Gastroesophageal sphincter (tissue), 4 donors: Measurements from ENCODE around the gene DDT. TPM values are rescaled to one million over a fixed set of nuclear protein-coding genes. Genes with fewer than 3 reads are reported as not detected.
"Not testable (repeated sequence)": the region's sequence is repeated elsewhere in the genome, so short reads cannot be mapped to it uniquely, and the experiment has no call there.

Experiments
- ATAC-seq: fragments of 150-250 bp; one replicate; pipeline ENCODE4 v1.9.1; 2016; ENCODE audit warnings: mild to moderate bottlenecking, moderate library complexity
- H3K27ac ChIP-seq, 4 donors: fragments of 200-600 bp; sonication (generic) in 3 of 4; 1 replicate in 3 of 4; 2 replicates in 1 of 4; pipeline ENCODE4 v1.5.1; 2016 to 2019
- H3K27me3 ChIP-seq: fragments of 200-600 bp; sonication (generic); one replicate; pipeline ENCODE4 v1.5.1; 2019
- H3K36me3 ChIP-seq, 2 donors: fragments of 200-600 bp; sonication (generic); one replicate each; pipeline ENCODE4 v1.5.1; 2019; ENCODE audit warnings: control low read depth in 1 of 2
- H3K4me1 ChIP-seq, 3 donors: fragments of 200-600 bp; sonication (generic); 1 replicate in 2 of 3; 2 replicates in 1 of 3; pipeline ENCODE4 v1.5.1; 2016 to 2019; ENCODE audit warnings: control low read depth in 2 of 3
- H3K4me3 ChIP-seq, 2 donors: fragments of 200-600 bp; sonication (generic); one replicate each; pipeline ENCODE4 v1.5.1; 2019; ENCODE audit warnings: mild to moderate bottlenecking in 1 of 2, moderate library complexity in 1 of 2
- H3K9me3 ChIP-seq, 3 donors: fragments of 200-600 bp; sonication (generic); one replicate each; pipeline ENCODE4 v1.5.1; 2017 to 2019; ENCODE audit warnings: control low read depth in 2 of 3
- EP300 ChIP-seq: sonication (generic); formaldehyde crosslinking; IDR thresholded peaks from one replicate; pipeline ENCODE4 v1.6.1; 2017; ENCODE audit warnings: antibody characterized with exemption, mild to moderate bottlenecking
- POLR2A ChIP-seq, 2 donors: fragments of 450-650 bp; IDR thresholded peaks; one replicate each; pipeline ENCODE4 v1.6.1; 2017; ENCODE audit warnings: antibody characterized with exemption in 2 of 2, mild to moderate bottlenecking in 2 of 2, moderate library complexity in 1 of 2
- POLR2AphosphoS5 ChIP-seq: sonication (generic); formaldehyde crosslinking; IDR thresholded peaks from one replicate; pipeline ENCODE4 v1.6.1; 2017; ENCODE audit warnings: antibody characterized with exemption
- WGBS, 2 donors: methylation state at CpG; one replicate each; pipeline ENCODE4 v1.1.5; 2018; ENCODE audit warnings: low coverage in 1 of 2; 5-methylcytosine and 5-hydroxymethylcytosine counted together
- total RNA-seq, 4 donors: library from RNA; depleted of rRNA; stranded (reverse); fragments of >200 nt; gene quantifications; one replicate each; pipeline ENCODE4 v1.1.0, GENCODE V29; 2016
- TF ChIP-seq, protein P1 (sequence below), 4 experiments: fragments of 200-600 bp in 2 of 4; fragments of 450-650 bp in 2 of 4; sonication (generic) in 1 of 4; IDR thresholded peaks; one replicate each; pipeline ENCODE4 v1.5.1; 2017 to 2019; ENCODE audit warnings: antibody characterized with exemption in 4 of 4, mild to moderate bottlenecking in 2 of 4, moderate library complexity in 2 of 4

Gene DDT
- total RNA-seq, 4 donors from 2014 or later: 100 to 136 (median 123) TPM

DNA sequence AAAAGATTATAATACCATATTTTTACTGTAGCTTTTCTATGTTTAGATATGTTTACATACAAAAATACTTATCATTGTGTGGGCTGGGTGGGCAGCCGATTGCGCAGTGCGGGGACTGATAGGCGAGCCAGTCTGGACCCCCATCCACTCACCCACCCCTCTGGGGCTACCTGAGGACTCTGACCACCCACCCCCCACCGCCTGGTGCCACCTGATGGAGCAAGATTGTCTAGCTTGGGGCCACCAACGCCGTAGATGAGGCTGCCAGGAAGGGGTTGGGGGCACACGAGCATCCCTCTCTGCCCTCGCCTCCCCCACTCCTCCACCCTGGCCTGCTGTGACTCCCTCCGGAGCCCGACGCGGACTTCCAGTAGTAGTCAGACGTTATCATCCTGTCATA lies 47.7 kb downstream of the DDT start:
- H3K4me1 ChIP-seq: no peaks in the 10 kb centered on the region
- 75 to 82% methylated on average over 9 to 10 of the region's 14 CpGs for WGBS, 2 donors
- no peaks in the 10 kb centered on the region for H3K27me3 ChIP-seq
- H3K36me3 ChIP-seq: peaks cover 0 to 42% of the 10 kb centered on the region in 2 donors
- TF ChIP-seq POLR2A (IDR thresholded peaks at IDR 0.05): no peak
- TF ChIP-seq POLR2AphosphoS5: no peak
- no peak for TF ChIP-seq EP300
- TF ChIP-seq, protein P1, sequence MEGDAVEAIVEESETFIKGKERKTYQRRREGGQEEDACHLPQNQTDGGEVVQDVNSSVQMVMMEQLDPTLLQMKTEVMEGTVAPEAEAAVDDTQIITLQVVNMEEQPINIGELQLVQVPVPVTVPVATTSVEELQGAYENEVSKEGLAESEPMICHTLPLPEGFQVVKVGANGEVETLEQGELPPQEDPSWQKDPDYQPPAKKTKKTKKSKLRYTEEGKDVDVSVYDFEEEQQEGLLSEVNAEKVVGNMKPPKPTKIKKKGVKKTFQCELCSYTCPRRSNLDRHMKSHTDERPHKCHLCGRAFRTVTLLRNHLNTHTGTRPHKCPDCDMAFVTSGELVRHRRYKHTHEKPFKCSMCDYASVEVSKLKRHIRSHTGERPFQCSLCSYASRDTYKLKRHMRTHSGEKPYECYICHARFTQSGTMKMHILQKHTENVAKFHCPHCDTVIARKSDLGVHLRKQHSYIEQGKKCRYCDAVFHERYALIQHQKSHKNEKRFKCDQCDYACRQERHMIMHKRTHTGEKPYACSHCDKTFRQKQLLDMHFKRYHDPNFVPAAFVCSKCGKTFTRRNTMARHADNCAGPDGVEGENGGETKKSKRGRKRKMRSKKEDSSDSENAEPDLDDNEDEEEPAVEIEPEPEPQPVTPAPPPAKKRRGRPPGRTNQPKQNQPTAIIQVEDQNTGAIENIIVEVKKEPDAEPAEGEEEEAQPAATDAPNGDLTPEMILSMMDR (IDR thresholded peaks at IDR 0.05): no peak
- H3K9me3 ChIP-seq: peaks cover 0 to 14% (median 0%) of the 10 kb centered on the region in 3 donors
- no peak overlapping the region for H3K27ac ChIP-seq
- no peak overlapping the region for H3K4me3 ChIP-seq
- no peak for ATAC-seq

DNA sequence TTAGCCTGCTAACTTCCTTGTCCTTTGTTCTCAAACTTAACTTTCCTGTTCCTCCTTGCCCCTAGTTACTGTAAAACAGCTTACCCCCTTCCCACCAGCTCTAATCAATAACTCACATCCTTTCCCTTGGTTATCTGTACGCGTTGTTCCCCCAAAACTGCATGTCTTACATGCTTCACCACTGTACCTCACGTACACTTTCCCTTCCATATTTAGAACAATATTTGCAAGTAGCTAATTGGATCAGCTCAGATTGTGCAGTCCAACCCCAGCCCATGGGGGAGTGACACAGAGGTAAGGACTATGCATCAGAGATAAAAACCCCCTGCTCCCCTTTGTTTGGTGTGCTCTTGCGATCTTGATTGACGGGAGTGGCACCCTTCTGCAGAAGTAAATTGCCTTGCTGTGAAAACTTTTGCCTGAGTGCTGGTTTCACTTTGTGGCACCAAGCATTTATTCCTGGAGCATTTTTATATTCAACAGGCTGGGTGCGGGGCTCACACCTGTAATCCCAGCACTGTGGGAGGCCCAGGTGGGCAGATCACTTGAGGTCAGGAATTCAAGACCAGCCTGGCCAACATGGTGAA lies 49.1 kb downstream of the DDT start:
- TF ChIP-seq EP300: no peak
- TF ChIP-seq POLR2AphosphoS5: no peak
- no peak for TF ChIP-seq POLR2A (IDR thresholded peaks at IDR 0.05)
- TF ChIP-seq, protein P1 (IDR thresholded peaks at IDR 0.05): no peak
- H3K4me1 ChIP-seq: peaks cover 0 to 2% (median 0%) of the 10 kb centered on the region in 3 donors
- WGBS, 2 donors: 100% methylated on average over 4 of the region's 6 CpGs; no CpG with 5 or more reads in 1 of the 2 donors
- peaks cover 0 to 12% (median 0%) of the 10 kb centered on the region in 3 donors for H3K9me3 ChIP-seq
- H3K27me3 ChIP-seq: no peaks in the 10 kb centered on the region
- H3K27ac ChIP-seq: no peak overlapping the region
- ATAC-seq: no peak
- peaks cover 0 to 42% of the 10 kb centered on the region in 2 donors for H3K36me3 ChIP-seq
- no peak overlapping the region for H3K4me3 ChIP-seq

DNA sequence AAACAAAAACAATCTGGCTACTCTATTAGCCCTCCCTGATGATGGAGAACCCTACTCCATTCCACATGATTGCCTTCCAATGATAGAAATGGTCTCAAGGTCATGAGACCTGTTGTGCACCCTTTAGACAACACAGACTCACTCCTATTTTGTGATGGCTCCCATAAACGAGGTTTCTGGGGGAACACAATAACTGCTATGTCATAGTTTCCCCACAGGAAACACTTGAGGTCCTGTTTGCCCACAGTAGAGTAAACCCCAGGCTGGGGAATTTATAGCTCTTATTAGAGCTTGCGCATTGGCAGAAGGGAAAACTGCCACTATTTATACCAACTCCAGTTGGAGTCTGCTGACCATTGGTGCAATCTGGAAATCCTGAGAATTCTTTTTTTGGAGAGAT lies 51.3 kb downstream of the DDT start:
- Histone ChIP-seq H3K27me3 (no peaks in the 10 kb centered on the region), H3K27ac (no peak overlapping the region), H3K36me3 (peaks cover 0 to 36% of the 10 kb centered on the region in 2 donors), H3K4me3 (no peak overlapping the region), H3K9me3 (peaks cover 0 to 11% (median 0%) of the 10 kb centered on the region in 3 donors), H3K4me1 (peaks cover 0 to 11% (median 0%) of the 10 kb centered on the region in 3 donors)
- TF ChIP-seq EP300: no peak
- TF ChIP-seq, protein P1 (IDR thresholded peaks at IDR 0.05): no peak
- no peak for TF ChIP-seq POLR2A (IDR thresholded peaks at IDR 0.05)
- TF ChIP-seq POLR2AphosphoS5: no peak
- ATAC-seq: no peak
- 67% methylated on average over 1 of the region's 2 CpGs; no CpG with 5 or more reads in 1 of the 2 donors for WGBS, 2 donors

DNA sequence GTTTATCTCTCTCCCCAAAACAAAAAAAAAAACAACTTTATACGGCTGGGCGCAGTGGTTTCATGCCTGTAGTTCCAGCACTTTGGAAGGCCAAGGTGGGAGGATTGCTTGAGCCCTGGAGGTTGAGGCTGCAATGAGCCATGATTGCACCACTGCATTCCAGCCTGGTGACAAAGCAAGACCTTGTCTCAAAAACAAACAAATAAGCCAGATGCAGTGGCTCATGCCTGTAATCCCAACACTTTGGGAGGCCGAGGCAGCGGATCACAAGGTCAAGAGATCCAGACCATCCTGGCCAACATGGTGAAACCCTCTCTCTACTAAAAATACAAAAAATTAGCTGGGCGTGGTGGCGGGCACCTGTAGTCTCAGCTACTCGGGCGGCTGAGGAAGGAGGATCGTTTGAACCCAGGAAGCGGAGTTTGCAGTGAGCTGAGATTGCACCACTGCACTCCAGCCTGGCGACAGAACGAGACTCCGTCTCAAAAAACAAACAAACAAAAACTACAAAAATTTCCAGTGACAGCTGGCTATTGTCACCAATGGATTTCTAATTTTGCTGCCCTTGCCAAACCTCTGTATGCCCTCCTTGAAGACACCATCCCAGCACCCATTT lies 52.5 kb downstream of the DDT start:
- H3K4me1 ChIP-seq: peaks cover 0 to 11% (median 0%) of the 10 kb centered on the region in 3 donors
- 95% methylated on average over 13 of the region's 13 CpGs; no CpG with 5 or more reads in 1 of the 2 donors for WGBS, 2 donors
- peaks cover 0 to 11% (median 0%) of the 10 kb centered on the region in 3 donors for H3K9me3 ChIP-seq
- ATAC-seq: peak; percentile 54
- H3K27ac ChIP-seq, H3K27me3 ChIP-seq, H3K4me3 ChIP-seq: not testable (repeated sequence)
- peaks cover 0 to 34% of the 10 kb centered on the region in 2 donors for H3K36me3 ChIP-seq

Other genes with a start within 250 kb of the DDT start
- 1 to 10 TPM; 3.5 to 8.0 (median 5.5) TPM for gene ZNF70, start 223.3 kb downstream of the DDT start, total RNA-seq
- gene VPREB3, start 220.0 kb downstream of the DDT start, total RNA-seq: 1 to 10 TPM in 1 of 4 donors, not detected in 3; 1.9 TPM
- under 1 TPM in 2 of 4 donors, not detected in 2; 0.54 to 0.81 TPM for gene C22orf15, start 211.5 kb downstream of the DDT start, total RNA-seq
- gene CHCHD10, start 206.5 kb downstream of the DDT start, total RNA-seq: 10 to 100 TPM in 3 of 4 donors, 1 to 10 TPM in 1; 2.0 to 40.6 (median 28.1) TPM
- gene MMP11, start 201.6 kb downstream of the DDT start, total RNA-seq: 10 to 100 TPM in 2 of 4 donors, 1 to 10 TPM in 2; 2.3 to 11.0 (median 9.7) TPM
- 10 to 100 TPM; 27.9 to 58.8 (median 32.7) TPM for gene SMARCB1, start 187.5 kb downstream of the DDT start, total RNA-seq
- 1 to 10 TPM in 1 of 4 donors, not detected in 3; 1.7 TPM for gene DERL3, start 135.4 kb downstream of the DDT start, total RNA-seq
- gene SLC2A11, start 116.6 kb downstream of the DDT start, total RNA-seq: 10 to 100 TPM in 3 of 4 donors, 1 to 10 TPM in 1; 7.3 to 39.8 (median 18.8) TPM
- gene MIF, start 80.1 kb downstream of the DDT start, total RNA-seq: 100 to 1,000 TPM; 164 to 261 (median 237) TPM
- 10 to 100 TPM in 2 of 4 donors, not detected in 2; 10.8 to 12.3 TPM for gene GSTT2B, start 13.2 kb downstream of the DDT start, total RNA-seq
- gene DDTL, start 7.6 kb downstream of the DDT start, total RNA-seq: 1 to 10 TPM in 2 of 4 donors, not detected in 2; 2.2 to 3.4 TPM
- gene GSTT2, start 5.7 kb upstream of the DDT start, total RNA-seq: 1 to 10 TPM in 1 of 4 donors, not detected in 3; 3.0 TPM
- under 1 TPM in 1 of 4 donors, not detected in 3; 0.23 TPM for gene GSTT4, start 31.0 kb upstream of the DDT start, total RNA-seq
- gene CABIN1, start 36.9 kb upstream of the DDT start, total RNA-seq: 10 to 100 TPM; 37.9 to 75.4 (median 52.1) TPM
- 1 to 10 TPM; 2.4 to 5.0 (median 4.4) TPM for gene SUSD2, start 207.0 kb upstream of the DDT start, total RNA-seq